ENCODE data around the gene PITPNM2. TPM values are rescaled to one million over a fixed set of nuclear protein-coding genes. Genes with fewer than 3 reads are reported as not detected.

Gene PITPNM2
- total RNA-seq (1 to 10 TPM; 6.8 to 7.9 TPM), polyA plus RNA-seq (ENCODE audit: insufficient read length in 2 of 2) (10 to 100 TPM; 13.7 to 18.0 TPM)
- long read RNA-seq, donor 1, partial matches to known transcripts = 0 of 1 reads
- long read RNA-seq, donor 1, other reads (novel, unspliced or antisense) = 0 of 1 reads
- long read RNA-seq, donor 2 = 0 reads
- long read RNA-seq, donor 3 = 0 reads
- long read RNA-seq, donor 4, partial matches to known transcripts = 0 of 3 reads
- long read RNA-seq, donor 4, other reads (novel, unspliced or antisense) = 0 of 3 reads

DNA sequence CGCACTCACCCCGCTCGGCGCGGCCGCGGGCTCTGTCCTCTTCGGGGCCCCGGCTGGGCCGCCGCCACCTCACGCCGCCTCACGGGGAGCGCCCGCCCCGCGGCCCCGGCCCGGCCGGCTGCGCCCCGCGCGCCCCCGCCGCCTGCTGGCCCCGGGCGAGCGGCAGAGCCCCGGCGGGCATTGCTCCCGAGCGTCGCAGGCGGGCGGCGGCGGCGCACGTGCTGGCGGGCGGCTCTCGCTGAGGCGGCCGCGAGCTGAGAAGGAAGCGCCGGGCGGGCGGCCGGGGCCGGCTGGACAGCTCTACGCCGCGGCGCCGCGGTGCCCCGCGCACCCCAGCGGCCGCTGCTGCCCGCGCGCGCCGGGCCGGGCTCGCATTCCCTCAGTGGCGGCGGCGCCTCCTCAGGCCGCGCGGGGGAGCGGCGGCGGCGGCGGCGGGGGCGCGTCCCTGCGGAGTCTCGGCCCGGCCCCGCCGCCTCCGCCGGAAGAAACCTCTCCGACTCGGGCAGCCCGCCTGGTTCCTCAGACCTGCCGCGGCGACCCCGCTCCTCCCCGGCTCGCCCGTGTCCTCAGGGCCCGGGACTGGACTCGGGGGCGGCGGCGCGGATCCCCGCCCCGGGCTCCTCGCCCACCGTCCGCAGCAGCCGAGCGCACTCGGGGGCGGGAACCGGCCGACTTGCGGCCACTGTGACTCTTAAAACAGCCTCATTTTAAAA lies at the start of gene PITPNM2:
TSS of gene PITPNM2 (minus strand) at position 347 of the 713 bp plus-strand sequence. CDS start 116,500 bp downstream, outside the sequence.
- WGBS (ENCODE audit: insufficient coverage) = under 1% methylated on average over 119 of the region's 119 CpGs
- Histone ChIP-seq H3K9me3 (ENCODE audit: control insufficient read depth, insufficient read depth, low read length) (no peaks in the 10 kb centered on the region), H3K4me3 (ENCODE audit: low read depth, low read length) (peak within 1 kb of the TSS; percentile 65), H3K36me3 (ENCODE audit: control insufficient read depth, insufficient read depth, low read length) (peaks cover 12% of the 10 kb centered on the region), H3K4me1 (ENCODE audit: control insufficient read depth, insufficient read depth, low read length) (peaks cover 27% of the 10 kb centered on the region), H3K27me3 (ENCODE audit: control insufficient read depth, insufficient read depth, low read length) (no peaks in the 10 kb centered on the region), H3K27ac (ENCODE audit: low read depth, low read length) (no peak within 1 kb of the TSS)
- DNase-seq (ENCODE audit: low read depth in 4 of 6, low spot score in 6 of 6) = peak in 2 of 6 donors; percentile 74 to 85

DNA sequence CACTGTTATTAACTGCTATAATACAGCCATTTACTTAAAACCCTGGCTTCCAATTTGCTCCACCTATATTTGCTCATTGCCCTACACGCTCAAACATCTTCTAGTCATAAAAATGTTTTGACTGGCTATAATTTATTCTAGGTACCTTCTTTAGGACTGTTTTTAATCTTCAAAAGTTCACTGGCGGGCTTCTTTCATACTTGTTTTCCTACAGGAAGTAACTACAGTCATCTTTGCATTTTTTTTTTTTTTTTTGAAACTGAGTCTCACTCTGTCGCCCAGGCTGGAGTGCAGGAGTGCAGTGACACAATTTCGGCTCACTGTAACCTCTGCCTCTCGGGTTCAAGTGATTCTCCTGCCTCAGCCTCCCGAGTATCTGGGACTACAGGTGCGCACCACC lies 49.5 kb upstream of the PITPNM2 start:
- no peak overlapping the region for H3K27ac ChIP-seq (ENCODE audit: low read depth, low read length)
- no peaks in the 10 kb centered on the region for H3K9me3 ChIP-seq (ENCODE audit: control insufficient read depth, insufficient read depth, low read length)
- 93% methylated on average over 3 of the region's 7 CpGs for WGBS (ENCODE audit: insufficient coverage)
- DNase-seq (ENCODE audit: low read depth in 4 of 6, low spot score in 6 of 6) = no peak
- H3K27me3 ChIP-seq (ENCODE audit: control insufficient read depth, insufficient read depth, low read length) = no peaks in the 10 kb centered on the region
- peaks cover 43% of the 10 kb centered on the region for H3K36me3 ChIP-seq (ENCODE audit: control insufficient read depth, insufficient read depth, low read length)
- H3K4me3 ChIP-seq (ENCODE audit: low read depth, low read length) = no peak overlapping the region
- no peaks in the 10 kb centered on the region for H3K4me1 ChIP-seq (ENCODE audit: control insufficient read depth, insufficient read depth, low read length)

DNA sequence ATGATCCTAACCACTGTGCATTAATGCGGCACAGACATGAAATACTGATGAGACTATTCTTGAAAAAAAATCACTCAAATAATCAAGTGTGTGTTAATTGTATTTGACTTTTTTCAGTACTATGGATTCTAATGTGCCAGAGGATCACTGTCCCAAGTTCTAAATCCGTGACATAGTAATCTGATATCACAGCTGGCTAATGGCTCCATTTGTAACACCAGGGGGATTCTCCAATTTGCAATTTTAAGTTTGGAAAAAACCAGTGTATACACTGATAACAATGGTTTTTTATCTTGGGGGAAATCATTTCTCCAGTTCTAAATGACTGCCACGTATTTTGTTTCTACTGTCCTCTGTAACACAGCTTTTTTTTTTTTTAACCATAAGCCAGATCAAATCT lies 49.0 kb upstream of the PITPNM2 start:
- Histone ChIP-seq H3K4me3 (ENCODE audit: low read depth, low read length) (no peak overlapping the region), H3K27me3 (ENCODE audit: control insufficient read depth, insufficient read depth, low read length) (no peaks in the 10 kb centered on the region), H3K36me3 (ENCODE audit: control insufficient read depth, insufficient read depth, low read length) (peaks cover 43% of the 10 kb centered on the region), H3K4me1 (ENCODE audit: control insufficient read depth, insufficient read depth, low read length) (no peaks in the 10 kb centered on the region), H3K9me3 (ENCODE audit: control insufficient read depth, insufficient read depth, low read length) (no peaks in the 10 kb centered on the region), H3K27ac (ENCODE audit: low read depth, low read length) (no peak overlapping the region)
- 67% methylated on average over 1 of the region's 3 CpGs for WGBS (ENCODE audit: insufficient coverage)
- DNase-seq (ENCODE audit: low read depth in 4 of 6, low spot score in 6 of 6) = peak in 2 of 6 donors; percentile 1 to 77

DNA sequence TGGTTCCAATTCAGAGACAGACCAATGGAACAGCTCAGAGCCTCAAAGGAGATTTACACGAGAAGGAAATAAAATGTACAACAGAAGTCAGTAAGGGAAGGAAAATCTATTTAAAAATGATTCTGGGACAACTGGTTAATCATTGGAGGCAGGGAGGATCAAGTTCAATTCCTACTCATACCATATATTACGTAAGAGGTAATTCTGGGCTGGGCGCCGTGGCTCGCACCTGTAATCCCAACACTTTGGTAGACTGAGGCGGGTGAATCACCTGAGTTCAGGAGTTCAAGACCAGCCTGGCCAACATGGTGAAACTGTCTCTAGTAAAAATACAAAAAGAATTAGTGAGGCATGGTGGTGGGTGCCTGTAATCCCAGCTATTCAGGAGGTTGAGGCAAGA lies 36.7 kb upstream of the PITPNM2 start:
- Histone ChIP-seq H3K4me3 (ENCODE audit: low read depth, low read length) (no peak overlapping the region), H3K27me3 (ENCODE audit: control insufficient read depth, insufficient read depth, low read length) (no peaks in the 10 kb centered on the region), H3K4me1 (ENCODE audit: control insufficient read depth, insufficient read depth, low read length) (no peaks in the 10 kb centered on the region), H3K27ac (ENCODE audit: low read depth, low read length) (no peak overlapping the region), H3K36me3 (ENCODE audit: control insufficient read depth, insufficient read depth, low read length) (peaks cover 53% of the 10 kb centered on the region), H3K9me3 (ENCODE audit: control insufficient read depth, insufficient read depth, low read length) (no peaks in the 10 kb centered on the region)
- DNase-seq (ENCODE audit: low read depth in 4 of 6, low spot score in 6 of 6) = no peak
- WGBS (ENCODE audit: insufficient coverage) = 100% methylated on average over 2 of the region's 6 CpGs

DNA sequence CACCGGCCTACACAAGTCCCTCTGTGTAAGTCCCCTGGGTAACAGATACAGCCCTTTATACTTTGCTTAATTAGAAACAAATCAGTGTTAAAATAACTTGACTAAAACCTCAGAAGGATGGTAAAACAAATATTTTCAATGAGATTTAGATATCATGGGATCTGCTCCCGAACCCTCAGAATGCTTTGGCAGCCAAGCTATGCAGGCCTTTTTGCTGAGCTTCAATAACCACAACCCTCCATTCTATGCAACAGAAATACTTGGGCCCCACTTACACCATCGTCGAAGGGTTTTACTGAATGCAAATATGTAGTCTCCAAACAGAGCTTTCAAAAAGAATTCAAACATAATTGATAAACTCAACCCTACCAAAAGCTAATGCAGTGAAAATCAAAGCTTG lies 29.3 kb upstream of the PITPNM2 start:
- no peaks in the 10 kb centered on the region for H3K4me1 ChIP-seq (ENCODE audit: control insufficient read depth, insufficient read depth, low read length)
- no peak overlapping the region for H3K27ac ChIP-seq (ENCODE audit: low read depth, low read length)
- no peaks in the 10 kb centered on the region for H3K9me3 ChIP-seq (ENCODE audit: control insufficient read depth, insufficient read depth, low read length)
- WGBS (ENCODE audit: insufficient coverage) = 100% methylated on average over 2 of the region's 4 CpGs
- H3K4me3 ChIP-seq (ENCODE audit: low read depth, low read length) = no peak overlapping the region
- peaks cover 41% of the 10 kb centered on the region for H3K36me3 ChIP-seq (ENCODE audit: control insufficient read depth, insufficient read depth, low read length)
- H3K27me3 ChIP-seq (ENCODE audit: control insufficient read depth, insufficient read depth, low read length) = no peaks in the 10 kb centered on the region
- DNase-seq (ENCODE audit: low read depth in 4 of 6, low spot score in 6 of 6) = no peak

DNA sequence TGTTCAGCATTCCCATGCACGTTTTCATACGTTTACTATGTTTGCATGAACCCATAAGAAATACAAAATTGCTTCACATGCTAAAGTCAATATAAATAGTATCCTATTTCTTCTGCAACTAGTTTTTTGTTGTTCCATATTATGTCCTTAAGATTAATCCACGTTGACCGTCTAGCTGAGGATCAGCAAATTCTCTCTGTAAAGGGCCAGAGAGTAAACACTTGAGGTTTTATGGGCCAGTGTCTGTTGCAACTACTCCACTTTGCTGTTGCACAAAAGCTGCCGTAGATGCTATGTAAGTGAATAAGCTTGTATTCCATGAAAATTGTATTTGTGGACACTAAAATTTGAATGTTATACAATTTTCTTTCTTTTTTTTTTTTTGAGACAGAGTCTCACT lies 21.1 kb upstream of the PITPNM2 start:
- DNase-seq (ENCODE audit: low read depth in 4 of 6, low spot score in 6 of 6) = no peak
- peaks cover 15% of the 10 kb centered on the region for H3K36me3 ChIP-seq (ENCODE audit: control insufficient read depth, insufficient read depth, low read length)
- H3K27ac ChIP-seq (ENCODE audit: low read depth, low read length) = no peak overlapping the region
- WGBS (ENCODE audit: insufficient coverage) = 100% methylated on average over 1 of the region's 5 CpGs
- no peaks in the 10 kb centered on the region for H3K27me3 ChIP-seq (ENCODE audit: control insufficient read depth, insufficient read depth, low read length)
- no peaks in the 10 kb centered on the region for H3K4me1 ChIP-seq (ENCODE audit: control insufficient read depth, insufficient read depth, low read length)
- no peak overlapping the region for H3K4me3 ChIP-seq (ENCODE audit: low read depth, low read length)
- no peaks in the 10 kb centered on the region for H3K9me3 ChIP-seq (ENCODE audit: control insufficient read depth, insufficient read depth, low read length)

DNA sequence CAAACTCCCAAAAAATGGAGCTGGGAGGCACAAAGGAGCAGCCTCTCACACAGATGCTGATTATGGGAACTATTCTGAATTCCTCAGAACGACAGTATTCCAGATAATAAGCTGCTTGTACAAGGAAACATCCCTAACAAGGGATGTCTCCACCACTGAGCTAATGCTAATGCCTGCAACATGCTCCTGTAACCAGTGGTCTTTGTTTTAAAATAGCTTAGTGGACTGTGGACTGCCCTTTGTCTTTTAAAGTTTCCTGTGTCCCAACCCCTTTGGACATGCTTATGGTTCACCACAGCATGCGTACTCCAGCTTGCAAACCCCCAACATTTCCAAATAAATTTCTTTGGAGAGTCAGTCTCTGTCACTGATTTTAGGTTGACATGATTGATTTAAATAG lies 16.4 kb upstream of the PITPNM2 start:
- no peak for DNase-seq (ENCODE audit: low read depth in 4 of 6, low spot score in 6 of 6)
- H3K36me3 ChIP-seq (ENCODE audit: control insufficient read depth, insufficient read depth, low read length) = peaks cover 18% of the 10 kb centered on the region
- H3K4me1 ChIP-seq (ENCODE audit: control insufficient read depth, insufficient read depth, low read length) = no peaks in the 10 kb centered on the region
- H3K4me3 ChIP-seq (ENCODE audit: low read depth, low read length) = no peak overlapping the region
- no peaks in the 10 kb centered on the region for H3K9me3 ChIP-seq (ENCODE audit: control insufficient read depth, insufficient read depth, low read length)
- WGBS (ENCODE audit: insufficient coverage) = no CpG with 5 or more reads among the region's 2 CpGs
- no peak overlapping the region for H3K27ac ChIP-seq (ENCODE audit: low read depth, low read length)
- no peaks in the 10 kb centered on the region for H3K27me3 ChIP-seq (ENCODE audit: control insufficient read depth, insufficient read depth, low read length)

DNA sequence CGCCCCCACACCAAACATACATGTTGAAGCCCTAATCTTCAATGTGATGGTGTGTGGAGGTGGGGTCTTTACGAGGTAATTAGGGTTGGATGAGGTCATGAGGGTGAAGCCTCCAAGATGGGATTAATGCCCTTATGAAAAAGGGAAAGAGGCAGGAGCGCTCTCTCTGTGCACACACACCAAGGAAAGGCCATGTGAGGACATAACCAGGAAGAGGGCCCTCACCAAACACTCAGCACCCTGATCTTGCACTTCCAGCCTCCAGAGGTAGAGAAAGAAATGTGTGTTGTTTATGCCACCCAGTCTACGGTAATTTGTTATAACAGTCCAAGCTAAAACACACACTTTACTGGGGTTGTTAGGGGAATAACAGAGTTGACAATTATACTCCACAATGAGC lies 14.6 kb upstream of the PITPNM2 start:
- WGBS (ENCODE audit: insufficient coverage) = no CpG with 5 or more reads among the region's 4 CpGs
- DNase-seq (ENCODE audit: low read depth in 4 of 6, low spot score in 6 of 6) = no peak
- Histone ChIP-seq H3K4me3 (ENCODE audit: low read depth, low read length) (no peak overlapping the region), H3K9me3 (ENCODE audit: control insufficient read depth, insufficient read depth, low read length) (no peaks in the 10 kb centered on the region), H3K27me3 (ENCODE audit: control insufficient read depth, insufficient read depth, low read length) (no peaks in the 10 kb centered on the region), H3K27ac (ENCODE audit: low read depth, low read length) (no peak overlapping the region), H3K4me1 (ENCODE audit: control insufficient read depth, insufficient read depth, low read length) (no peaks in the 10 kb centered on the region), H3K36me3 (ENCODE audit: control insufficient read depth, insufficient read depth, low read length) (peaks cover 18% of the 10 kb centered on the region)

DNA sequence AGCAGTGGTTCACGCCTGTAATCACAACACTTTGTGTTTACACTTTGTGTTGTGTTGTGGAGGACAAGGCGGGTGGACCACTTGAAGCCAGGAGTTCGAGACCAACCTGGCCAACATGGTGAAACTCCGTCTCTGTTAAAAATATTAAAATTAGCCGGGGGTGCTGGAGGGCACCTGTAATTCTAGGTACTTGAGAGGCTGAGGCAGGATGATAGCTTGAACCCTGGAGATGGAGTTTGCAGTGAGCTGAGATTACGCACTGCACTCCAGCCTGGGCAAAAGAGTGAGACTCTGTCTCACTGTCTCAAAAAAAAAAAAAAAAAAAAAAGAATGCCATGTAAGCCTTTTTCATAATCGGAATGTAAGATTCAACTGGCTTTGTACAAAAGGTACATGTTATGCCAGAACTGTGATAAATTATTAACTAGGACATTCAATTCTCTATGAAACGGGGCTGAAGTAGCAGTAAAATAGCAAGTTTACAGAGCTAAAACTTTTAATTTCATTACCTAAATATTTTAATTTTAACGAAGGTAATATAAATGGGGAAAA lies 13.9 kb upstream of the PITPNM2 start:
- no peaks in the 10 kb centered on the region for H3K27me3 ChIP-seq (ENCODE audit: control insufficient read depth, insufficient read depth, low read length)
- H3K4me3 ChIP-seq (ENCODE audit: low read depth, low read length) = no peak overlapping the region
- H3K4me1 ChIP-seq (ENCODE audit: control insufficient read depth, insufficient read depth, low read length) = no peaks in the 10 kb centered on the region
- no peak for DNase-seq (ENCODE audit: low read depth in 4 of 6, low spot score in 6 of 6)
- WGBS (ENCODE audit: insufficient coverage) = 100% methylated on average over 5 of the region's 9 CpGs
- no peaks in the 10 kb centered on the region for H3K9me3 ChIP-seq (ENCODE audit: control insufficient read depth, insufficient read depth, low read length)
- peaks cover 23% of the 10 kb centered on the region for H3K36me3 ChIP-seq (ENCODE audit: control insufficient read depth, insufficient read depth, low read length)
- no peak overlapping the region for H3K27ac ChIP-seq (ENCODE audit: low read depth, low read length)

DNA sequence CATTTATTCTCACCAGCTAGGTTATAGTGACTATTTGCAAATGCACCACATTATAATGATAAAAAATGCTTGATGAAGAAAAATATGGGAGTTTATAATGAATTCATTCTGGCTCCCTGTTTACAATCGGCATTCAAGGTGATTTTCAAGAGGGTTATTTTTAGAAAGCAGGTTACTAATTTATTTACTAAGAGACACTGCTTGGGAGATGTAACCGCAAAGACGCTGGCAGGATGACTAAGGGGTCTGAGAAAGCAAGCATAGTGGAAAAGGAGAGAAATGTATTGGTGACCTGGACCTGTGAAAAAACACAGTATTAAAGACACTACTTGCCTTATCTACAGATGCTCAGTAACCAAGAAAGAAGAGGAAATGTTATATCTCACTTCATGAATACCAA lies 13.3 kb upstream of the PITPNM2 start:
- H3K4me3 ChIP-seq (ENCODE audit: low read depth, low read length) = no peak overlapping the region
- H3K36me3 ChIP-seq (ENCODE audit: control insufficient read depth, insufficient read depth, low read length) = peaks cover 25% of the 10 kb centered on the region
- no CpG with 5 or more reads among the region's 3 CpGs for WGBS (ENCODE audit: insufficient coverage)
- no peak for DNase-seq (ENCODE audit: low read depth in 4 of 6, low spot score in 6 of 6)
- H3K27me3 ChIP-seq (ENCODE audit: control insufficient read depth, insufficient read depth, low read length) = no peaks in the 10 kb centered on the region
- H3K4me1 ChIP-seq (ENCODE audit: control insufficient read depth, insufficient read depth, low read length) = no peaks in the 10 kb centered on the region
- no peaks in the 10 kb centered on the region for H3K9me3 ChIP-seq (ENCODE audit: control insufficient read depth, insufficient read depth, low read length)
- no peak overlapping the region for H3K27ac ChIP-seq (ENCODE audit: low read depth, low read length)
